ENCODE data around the gene VAV3. TPM values are rescaled to one million over a fixed set of nuclear protein-coding genes. Genes with fewer than 3 reads are reported as not detected.

Gene VAV3
- total RNA-seq, 4 donors from 2014 or later, result 1.9 to 5.8 (median 3.0) TPM

DNA sequence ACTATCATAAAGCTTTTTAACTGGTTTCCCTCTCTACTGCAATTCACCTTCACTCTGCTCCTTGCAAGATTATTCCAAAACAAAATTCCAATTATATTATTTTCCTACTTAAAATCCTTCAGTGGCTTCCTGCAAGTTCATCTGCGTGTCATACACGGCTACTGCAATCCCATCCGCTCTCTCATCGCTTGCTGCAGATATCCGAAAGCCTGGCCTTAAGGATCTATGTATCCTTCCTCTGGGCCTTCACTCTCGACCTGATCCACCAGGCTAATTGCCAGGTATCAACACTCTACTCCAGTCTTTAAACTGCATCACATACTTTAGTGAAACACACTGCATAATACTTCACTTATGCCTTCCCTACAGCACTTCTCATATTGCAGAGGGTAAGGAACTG is 44.0 kb downstream of the VAV3 start:
- 82% methylated on average over 6 of the region's 6 CpGs for WGBS
- no peak overlapping the region for H3K4me3 ChIP-seq

DNA sequence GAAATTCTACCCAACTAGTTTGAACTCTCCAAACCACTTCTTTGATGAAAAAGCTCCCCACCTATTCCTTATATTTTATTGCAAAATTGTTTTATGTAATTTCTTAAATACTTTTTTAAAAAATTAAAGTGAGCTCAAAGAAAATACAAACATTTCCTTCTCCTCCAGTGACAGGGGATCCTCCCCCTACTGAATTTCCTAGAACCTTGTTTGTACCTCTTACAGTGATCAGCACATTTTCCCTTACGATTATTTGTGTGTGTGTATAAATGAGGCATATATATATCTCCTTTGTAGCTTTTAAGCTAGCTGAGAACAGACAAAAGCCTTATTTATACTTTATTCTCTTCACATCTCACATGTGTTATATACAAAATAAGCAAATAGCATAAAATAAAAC is 44.4 kb downstream of the VAV3 start:
- DNase-seq (ENCODE audit: extremely low spot score), result no peak
- no peaks in the 10 kb centered on the region for H3K27me3 ChIP-seq
- H3K4me1 ChIP-seq, result no peaks in the 10 kb centered on the region
- no peak overlapping the region for H3K4me3 ChIP-seq
- H3K9me3 ChIP-seq, result no peaks in the 10 kb centered on the region
- H3K36me3 ChIP-seq, result no peaks in the 10 kb centered on the region
- H3K27ac ChIP-seq (replicated peaks in 1 of 4), result no peak overlapping the region
- 61% methylated on average over 1 of the region's 1 CpG for WGBS
- TF ChIP-seq EP300 (IDR thresholded peaks at IDR 0.05) (no peak), POLR2AphosphoS5 (IDR thresholded peaks at IDR 0.05) (no peak), POLR2A (IDR thresholded peaks at IDR 0.05; ENCODE audit: low read depth) (no peak), CTCF (IDR thresholded peaks at IDR 0.05) (no peak)
- intact Hi-C loops (cut with DNase I), result no loop called here

More for the DNA sequence above, 44.0 kb downstream of the VAV3 start:
- TF ChIP-seq CTCF (IDR thresholded peaks at IDR 0.05) (no peak), POLR2AphosphoS5 (IDR thresholded peaks at IDR 0.05) (no peak), POLR2A (IDR thresholded peaks at IDR 0.05; ENCODE audit: low read depth) (no peak), EP300 (IDR thresholded peaks at IDR 0.05) (no peak)
- no peak for DNase-seq (ENCODE audit: extremely low spot score)
- intact Hi-C loops (cut with DNase I), result no loop called here
- Histone ChIP-seq H3K27me3 (no peaks in the 10 kb centered on the region), H3K36me3 (no peaks in the 10 kb centered on the region), H3K9me3 (no peaks in the 10 kb centered on the region), H3K27ac (replicated peaks in 1 of 4) (no peak overlapping the region), H3K4me1 (no peaks in the 10 kb centered on the region)

GRCh38 chr1:107919953-107920352 is 45.0 kb downstream of the VAV3 start:
- WGBS, result 62% methylated on average over 4 of the region's 4 CpGs
- H3K4me1 ChIP-seq, result no peaks in the 10 kb centered on the region
- H3K9me3 ChIP-seq, result no peaks in the 10 kb centered on the region
- TF ChIP-seq POLR2A (IDR thresholded peaks at IDR 0.05; ENCODE audit: low read depth), result no peak
- intact Hi-C loops (cut with DNase I), result no loop called here
- no peaks in the 10 kb centered on the region for H3K36me3 ChIP-seq
- no peak overlapping the region for H3K4me3 ChIP-seq
- H3K27ac ChIP-seq (replicated peaks in 1 of 4), result no peak overlapping the region
- H3K27me3 ChIP-seq, result no peaks in the 10 kb centered on the region
- DNase-seq (ENCODE audit: extremely low spot score), result no peak

DNA sequence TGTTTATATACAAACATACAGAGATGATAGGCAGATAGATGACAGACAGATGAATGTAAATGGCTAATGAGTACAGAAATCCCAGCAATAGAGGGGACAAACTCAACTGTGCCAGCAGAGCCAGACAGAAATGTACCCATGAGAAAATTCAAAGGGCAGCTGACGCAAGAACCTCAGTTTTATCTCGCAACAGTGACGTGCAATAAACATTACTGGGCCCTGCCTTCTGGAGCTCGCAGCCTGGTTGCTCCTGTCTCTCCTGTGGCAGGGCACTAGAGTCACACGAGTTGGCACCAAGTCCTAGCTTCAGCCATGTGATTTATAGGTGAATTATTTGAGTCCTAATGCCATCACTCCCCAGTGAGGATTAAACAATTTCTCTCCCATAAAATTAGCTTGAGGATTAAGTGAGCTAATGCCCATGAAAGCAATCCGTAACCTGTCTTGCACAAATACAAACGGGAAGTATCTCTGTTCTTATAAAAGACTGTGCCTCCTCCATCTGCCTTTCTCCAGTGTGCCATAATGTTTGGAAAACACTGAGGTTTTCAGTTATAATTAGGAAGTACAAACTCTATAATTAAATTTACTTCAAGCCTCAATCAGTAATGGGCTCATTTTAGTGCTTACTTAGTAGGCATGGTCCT is 50.7 kb downstream of the VAV3 start:
- H3K36me3 ChIP-seq, result no peaks in the 10 kb centered on the region
- DNase-seq (ENCODE audit: extremely low spot score), result no peak
- H3K4me3 ChIP-seq, result no peak overlapping the region
- H3K9me3 ChIP-seq, result no peaks in the 10 kb centered on the region
- intact Hi-C loops (cut with DNase I), result no loop called here
- H3K27me3 ChIP-seq, result no peaks in the 10 kb centered on the region
- no peaks in the 10 kb centered on the region for H3K4me1 ChIP-seq
- TF ChIP-seq CTCF (IDR thresholded peaks at IDR 0.05) (no peak), POLR2A (IDR thresholded peaks at IDR 0.05; ENCODE audit: low read depth) (no peak), POLR2AphosphoS5 (IDR thresholded peaks at IDR 0.05) (no peak), EP300 (IDR thresholded peaks at IDR 0.05) (no peak)
- H3K27ac ChIP-seq (replicated peaks in 1 of 4), result no peak overlapping the region
- WGBS, result 82% methylated on average over 6 of the region's 7 CpGs

DNA sequence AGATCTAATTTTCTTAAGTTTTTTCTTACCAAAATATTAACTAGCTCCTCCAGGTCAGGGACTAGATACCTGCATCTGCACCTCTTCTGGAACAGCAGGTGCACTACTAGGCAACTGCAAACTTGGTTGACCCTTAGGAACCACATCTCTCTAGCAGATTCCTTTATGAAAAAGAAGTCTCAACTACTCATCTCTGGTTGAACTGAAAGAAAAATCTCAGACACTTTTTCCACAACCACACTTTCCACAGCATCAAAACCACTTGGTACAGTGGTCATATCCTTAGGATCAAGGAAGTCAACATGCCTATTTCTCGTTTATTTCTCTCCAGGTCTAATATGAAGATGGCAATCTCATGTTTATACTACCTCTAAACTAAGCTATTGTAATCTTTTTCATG is 52.3 kb downstream of the VAV3 start:
- H3K27me3 ChIP-seq, result no peaks in the 10 kb centered on the region
- no peak for DNase-seq (ENCODE audit: extremely low spot score)
- WGBS, result 67% methylated on average over 1 of the region's 1 CpG
- H3K4me3 ChIP-seq, result no peak overlapping the region
- no peaks in the 10 kb centered on the region for H3K4me1 ChIP-seq
- TF ChIP-seq EP300 (IDR thresholded peaks at IDR 0.05), result no peak
- TF ChIP-seq POLR2A (IDR thresholded peaks at IDR 0.05; ENCODE audit: low read depth), result no peak
- no peak overlapping the region for H3K27ac ChIP-seq (replicated peaks in 1 of 4)
- intact Hi-C loops (cut with DNase I), result no loop called here
- H3K36me3 ChIP-seq, result no peaks in the 10 kb centered on the region
- no peaks in the 10 kb centered on the region for H3K9me3 ChIP-seq
